T-cell (primary cell): Measurements from ENCODE around the gene INHA. TPM values are rescaled to one million over a fixed set of nuclear protein-coding genes. Genes with fewer than 3 reads are reported as not detected.
A peak's percentile ranks its signal among the peaks of the same experiment; 100 is the strongest.

Experiments used
- ATAC-seq, 4 experiments: fragments of 200-7000 bp in 3 of 4; fragments of 150-1000 bp in 1 of 4; cut with Tn5 transposase; replicated peaks in 1 of 4; 1 replicate in 3 of 4; 2 replicates in 1 of 4; pipeline ENCODE4 v1.10.0; 2021; ENCODE audit warnings: moderate library complexity in 3 of 4, mild to moderate bottlenecking in 2 of 4, moderate number of reproducible peaks in 1 of 4
- CTCF ChIA-PET, 2 donors: fragments of 300-600 bp; sonication (Branson Sonifier 250); formaldehyde crosslinking; loops; one replicate each; lab custom pipeline; 2022; ENCODE audit warnings: antibody characterized with exemption in 2 of 2; lab: Charles Lee
- POLR2A ChIA-PET, 2 donors: fragments of 300-600 bp; sonication (Branson Sonifier 250); formaldehyde crosslinking; loops; one replicate each; lab custom pipeline; 2022; ENCODE audit warnings: antibody characterized with exemption in 2 of 2; lab: Charles Lee
- DNase-seq, 35 experiments: peaks; one replicate each; pipeline versions ENCODE4 v3.0.0 to v3.0.0-alpha.2; 2013 to 2023
- H3K27ac ChIP-seq: one replicate; pipeline ENCODE4 v1.5.1; 2013; ENCODE audit warnings: low read length
- H3K27me3 ChIP-seq, 2 experiments: replicated peaks in 1 of 2; 1 replicate in 1 of 2; 2 replicates in 1 of 2; pipeline versions ENCODE4 v1.6.1 to v1.7.0; 2013; ENCODE audit warnings: low read length in 1 of 2, mixed read lengths in 1 of 2; ENCODE audit not compliant: control insufficient read depth in 2 of 2, insufficient read depth in 2 of 2; ENCODE audit errors: extremely low read depth in 1 of 2
- H3K36me3 ChIP-seq, 2 donors: 1 replicate in 1 of 2; 2 replicates in 1 of 2; pipeline versions ENCODE4 v1.6.1 to v1.7.0; 2013; ENCODE audit warnings: low read length in 1 of 2; ENCODE audit not compliant: control insufficient read depth in 2 of 2, insufficient read depth in 1 of 2; ENCODE audit errors: extremely low read depth in 1 of 2
- H3K4me1 ChIP-seq, 2 experiments: 1 replicate in 1 of 2; 2 replicates in 1 of 2; pipeline versions ENCODE4 v1.6.1 to v1.7.0; 2013; ENCODE audit warnings: low read length in 2 of 2, mixed read lengths in 1 of 2; ENCODE audit not compliant: insufficient read depth in 2 of 2, control insufficient read depth in 1 of 2; ENCODE audit errors: extremely low read depth in 1 of 2
- H3K4me3 ChIP-seq, 2 donors: 1 replicate in 1 of 2; 2 replicates in 1 of 2; pipeline versions ENCODE4 v1.5.1 to v1.7.0; 2013; ENCODE audit warnings: mild to moderate bottlenecking in 2 of 2, low read length in 1 of 2, moderate library complexity in 1 of 2; ENCODE audit not compliant: control insufficient read depth in 1 of 2; ENCODE audit errors: extremely low read depth in 1 of 2
- H3K9me3 ChIP-seq: 2 replicates; pipeline ENCODE4 v1.7.0; 2013
- H3K27ac Mint-ChIP-seq, 2 donors: one replicate each; pipeline ENCODE4 v1.8.0; 2020 to 2021; ENCODE audit warnings: mild to moderate bottlenecking in 2 of 2, mixed read lengths in 2 of 2
- H3K27me3 Mint-ChIP-seq, 2 donors: one replicate each; pipeline ENCODE4 v1.8.0; 2021 to 2022; ENCODE audit warnings: mixed read lengths in 2 of 2
- H3K36me3 Mint-ChIP-seq: one replicate; pipeline ENCODE4 v1.8.0; 2021; ENCODE audit warnings: mixed read lengths
- H3K4me1 Mint-ChIP-seq, 3 donors: one replicate each; pipeline ENCODE4 v1.8.0; 2020 to 2022; ENCODE audit warnings: mixed read lengths in 3 of 3, mild to moderate bottlenecking in 1 of 3
- H3K4me3 Mint-ChIP-seq, 3 donors: one replicate each; pipeline ENCODE4 v1.8.0; 2020 to 2022; ENCODE audit warnings: mild to moderate bottlenecking in 3 of 3, mixed read lengths in 3 of 3, moderate library complexity in 3 of 3
- H3K9me3 Mint-ChIP-seq, 3 donors: one replicate each; pipeline ENCODE4 v1.8.0; 2020 to 2022; ENCODE audit warnings: mixed read lengths in 3 of 3
- WGBS: methylation state at CpG from one replicate; pipeline ENCODE4 v1.1.5; 2013; ENCODE audit warnings: missing lambda C conversion rate; ENCODE audit not compliant: insufficient coverage; 5-methylcytosine and 5-hydroxymethylcytosine counted together
- total RNA-seq, 35 experiments: library from RNA in 6 of 35; stranded (reverse) in 6 of 35; fragments of 120-200 nt in 1 of 35; gene quantifications; one replicate each; pipeline versions ENCODE4 v1.2.1 to v1.2.4 and lab custom pipeline; 2013 to 2026

Gene INHA
- total RNA-seq, 5 donors from 2014 or later (not counting 1 experiment from before 2014, with no cell fraction given), result 0.16 TPM; not detected in 4

DNA sequence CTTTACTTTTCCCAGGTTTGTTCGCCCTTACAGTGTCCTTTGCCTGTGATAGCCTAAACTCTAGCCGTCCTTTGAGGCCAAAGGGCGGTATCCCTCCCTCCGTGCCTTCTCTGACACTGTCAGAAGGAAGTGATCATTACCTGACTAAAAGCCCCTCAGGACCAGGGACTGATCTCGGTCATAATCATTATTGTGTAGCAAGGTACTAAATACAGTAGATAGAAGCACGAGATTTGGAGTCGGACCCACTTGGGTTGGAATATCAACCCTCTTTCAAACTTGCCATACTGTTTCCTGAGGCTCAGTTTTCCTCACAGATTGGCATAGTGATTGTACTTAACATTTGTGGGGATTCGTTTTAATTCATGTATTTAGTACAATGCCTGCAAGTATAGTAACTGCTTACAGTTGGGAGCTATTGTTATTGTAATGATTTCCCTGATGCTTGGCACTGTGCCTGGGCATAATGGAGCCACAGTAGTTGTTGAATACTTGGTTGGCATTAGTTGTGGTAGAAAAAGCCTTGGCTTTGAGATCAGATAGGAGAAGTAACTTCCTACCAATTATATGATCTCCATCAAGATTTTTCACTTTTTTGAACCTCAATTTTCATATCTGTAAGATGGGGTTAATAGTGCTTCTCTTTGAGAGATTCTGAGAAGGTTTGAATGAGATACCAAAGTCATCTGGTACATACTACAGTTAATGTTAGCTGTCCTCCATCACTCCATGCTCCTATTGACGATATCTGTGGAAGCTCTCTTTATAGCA lies 26.4 kb downstream of the INHA start:
- peaks cover 18% of the 10 kb centered on the region for H3K36me3 Mint-ChIP-seq
- peak overlapping the region; percentile 93 to 95 (median 93) for H3K4me3 Mint-ChIP-seq
- H3K27ac Mint-ChIP-seq, result peak overlapping the region; percentile 88 to 97
- 50% methylated on average over 2 of the region's 9 CpGs for WGBS
- no peaks in the 10 kb centered on the region for H3K9me3 Mint-ChIP-seq
- H3K27me3 ChIP-seq, result peaks cover 0 to 2% of the 10 kb centered on the region in 2 experiments
- peaks cover 18 to 24% (median 22%) of the 10 kb centered on the region in 3 donors for H3K4me1 Mint-ChIP-seq
- ATAC-seq (no peak), DNase-seq (no peak)
- H3K4me1 ChIP-seq, result peaks cover 3 to 13% of the 10 kb centered on the region in 2 experiments
- ChIA-PET POLR2A (interaction anchor here in 1 of 2 donors (0.6 kb wide), 1 partner anchor 14 kb away, joined by 4 read pairs; no protein-coding TSS in a partner anchor), CTCF (interaction anchor here in 1 of 2 donors (0.7 kb wide), 1 partner anchor 1975 kb away, joined by 4 read pairs; no protein-coding TSS in a partner anchor)
- peaks cover 0 to 5% of the 10 kb centered on the region in 2 donors for H3K27me3 Mint-ChIP-seq
- H3K36me3 ChIP-seq, result peaks cover 13 to 18% of the 10 kb centered on the region in 2 donors
- peak overlapping the region; percentile 82 to 100 for H3K4me3 ChIP-seq
- peak overlapping the region; percentile 65 for H3K27ac ChIP-seq
- H3K9me3 ChIP-seq, result no peaks in the 10 kb centered on the region

DNA sequence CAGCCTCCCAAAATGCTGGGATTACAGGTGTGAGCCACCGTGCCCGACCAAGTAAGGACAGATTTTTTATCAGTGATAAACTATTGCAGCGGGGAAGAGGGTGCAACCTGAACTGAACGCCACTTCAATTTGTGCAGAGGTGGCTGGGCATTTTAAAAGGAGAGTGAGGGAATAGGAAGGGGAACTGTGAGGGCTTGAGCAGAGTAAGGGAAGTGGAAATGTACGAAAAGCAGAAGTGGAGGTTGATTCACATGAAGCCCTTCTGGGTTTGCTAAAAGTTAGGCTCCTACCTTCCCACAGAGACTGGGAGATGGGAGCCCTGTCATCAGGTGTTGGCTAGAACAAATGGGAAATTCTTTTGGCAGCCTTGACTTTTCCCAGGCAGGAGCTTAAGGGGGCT lies 31.7 kb downstream of the INHA start:
- H3K36me3 Mint-ChIP-seq, result peaks cover 54% of the 10 kb centered on the region
- CTCF ChIA-PET, result no interaction called here
- H3K27me3 Mint-ChIP-seq, result no peaks in the 10 kb centered on the region
- H3K36me3 ChIP-seq, result peaks cover 21 to 56% of the 10 kb centered on the region in 2 donors
- no peak overlapping the region for H3K27ac Mint-ChIP-seq
- ATAC-seq (no peak), DNase-seq (no peak)
- POLR2A ChIA-PET, result no interaction called here
- no peaks in the 10 kb centered on the region for H3K9me3 ChIP-seq
- no peaks in the 10 kb centered on the region for H3K4me1 ChIP-seq
- H3K4me1 Mint-ChIP-seq, result peaks cover 7 to 12% (median 7%) of the 10 kb centered on the region in 3 donors
- H3K4me3 Mint-ChIP-seq, result no peak overlapping the region
- 46% methylated on average over 4 of the region's 5 CpGs for WGBS
- H3K9me3 Mint-ChIP-seq, result no peaks in the 10 kb centered on the region
- H3K27ac ChIP-seq, result no peak overlapping the region
- H3K4me3 ChIP-seq, result no peak overlapping the region
- H3K27me3 ChIP-seq, result no peaks in the 10 kb centered on the region

DNA sequence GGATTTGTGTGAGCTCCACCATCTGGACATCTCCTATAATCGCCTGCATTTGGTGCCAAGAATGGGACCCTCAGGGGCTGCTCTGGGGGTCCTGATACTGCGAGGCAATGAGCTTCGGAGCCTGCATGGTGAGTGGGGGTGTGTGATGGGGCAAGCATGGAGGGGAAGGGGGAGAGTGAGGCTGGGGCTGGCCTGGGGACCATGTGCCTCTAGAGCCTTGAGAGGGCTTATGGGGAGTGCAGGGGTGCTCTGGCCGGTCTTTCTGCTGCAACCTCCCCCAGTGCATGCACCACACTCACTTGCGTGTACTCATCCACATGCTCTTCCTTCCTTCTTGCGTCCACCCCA lies 33.5 kb downstream of the INHA start:
- peaks cover 60% of the 10 kb centered on the region for H3K36me3 Mint-ChIP-seq
- no peak overlapping the region for H3K27ac ChIP-seq
- WGBS, result no CpG with 5 or more reads among the region's 6 CpGs
- H3K4me3 ChIP-seq, result no peak overlapping the region
- DNase-seq (no peak), ATAC-seq (no peak)
- no peaks in the 10 kb centered on the region for H3K27me3 ChIP-seq
- no peaks in the 10 kb centered on the region for H3K9me3 ChIP-seq
- ChIA-PET CTCF (no interaction called here), POLR2A (no interaction called here)
- H3K4me3 Mint-ChIP-seq, result no peak overlapping the region
- H3K27ac Mint-ChIP-seq, result no peak overlapping the region
- H3K27me3 Mint-ChIP-seq, result no peaks in the 10 kb centered on the region
- no peaks in the 10 kb centered on the region for H3K9me3 Mint-ChIP-seq
- peaks cover 0 to 4% (median 2%) of the 10 kb centered on the region in 3 donors for H3K4me1 Mint-ChIP-seq
- no peaks in the 10 kb centered on the region for H3K4me1 ChIP-seq
- peaks cover 21 to 63% of the 10 kb centered on the region in 2 donors for H3K36me3 ChIP-seq

DNA sequence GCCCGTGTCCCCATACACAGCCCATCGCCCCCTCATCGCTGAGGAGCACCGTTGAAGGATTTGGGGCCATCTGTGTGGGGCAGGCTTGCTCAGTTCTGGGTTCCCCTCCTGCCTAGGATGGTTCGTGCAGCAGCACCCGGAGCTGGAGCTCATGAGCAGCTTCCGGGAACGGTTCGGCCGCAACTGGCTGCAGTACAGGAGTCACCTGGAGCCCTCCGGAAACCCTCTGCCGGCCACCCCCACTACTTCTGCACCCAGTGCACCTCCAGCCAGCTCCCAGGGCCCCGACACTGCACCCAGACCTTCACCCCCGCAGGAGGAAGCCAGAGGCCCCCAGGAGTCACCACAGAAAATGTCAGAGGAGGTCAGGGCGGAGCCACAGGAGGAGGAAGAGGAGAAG lies 35.8 kb downstream of the INHA start:
- Mint-ChIP-seq H3K36me3 (peaks cover 63% of the 10 kb centered on the region), H3K4me1 (peaks cover 10 to 14% (median 12%) of the 10 kb centered on the region in 3 donors), H3K27ac (no peak overlapping the region), H3K9me3 (no peaks in the 10 kb centered on the region), H3K27me3 (no peaks in the 10 kb centered on the region), H3K4me3 (no peak overlapping the region)
- ATAC-seq (no peak), DNase-seq (no peak)
- no peaks in the 10 kb centered on the region for H3K9me3 ChIP-seq
- no peak overlapping the region for H3K4me3 ChIP-seq
- no peak overlapping the region for H3K27ac ChIP-seq
- H3K4me1 ChIP-seq, result peaks cover 2 to 11% of the 10 kb centered on the region in 2 experiments
- ChIA-PET POLR2A (no interaction called here), CTCF (no interaction called here)
- WGBS, result 96% methylated on average over 12 of the region's 15 CpGs
- H3K36me3 ChIP-seq, result peaks cover 13 to 60% of the 10 kb centered on the region in 2 donors
- no peaks in the 10 kb centered on the region for H3K27me3 ChIP-seq

DNA sequence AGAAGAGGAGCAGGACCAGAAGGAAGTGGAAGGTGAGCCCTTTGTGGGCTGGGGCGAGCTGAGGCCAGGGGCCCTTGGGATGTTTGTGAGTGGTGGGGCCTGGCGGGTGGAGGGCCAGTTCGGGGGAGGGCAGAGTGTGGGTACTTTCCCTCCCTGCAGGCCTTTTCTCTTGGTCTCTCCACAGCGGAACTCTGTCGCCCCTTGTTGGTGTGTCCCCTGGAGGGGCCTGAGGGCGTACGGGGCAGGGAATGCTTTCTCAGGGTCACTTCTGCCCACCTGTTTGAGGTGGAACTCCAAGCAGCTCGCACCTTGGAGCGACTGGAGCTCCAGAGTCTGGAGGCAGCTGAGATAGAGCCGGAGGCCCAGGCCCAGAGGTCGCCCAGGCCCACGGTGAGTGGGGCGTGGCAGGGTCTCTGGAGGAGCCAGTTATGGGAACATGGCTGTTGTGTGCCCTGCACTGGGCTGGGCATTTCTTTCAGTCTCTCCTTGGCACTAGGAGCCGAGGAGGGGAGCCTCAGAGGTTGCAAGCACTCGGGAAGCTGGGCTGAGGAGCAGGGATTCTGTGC lies 36.4 kb downstream of the INHA start:
- H3K36me3 ChIP-seq, result peaks cover 12 to 60% of the 10 kb centered on the region in 2 donors
- peaks cover 11 to 15% (median 13%) of the 10 kb centered on the region in 3 donors for H3K4me1 Mint-ChIP-seq
- 86% methylated on average over 11 of the region's 15 CpGs for whole genome bisulfite sequencing
- ChIA-PET POLR2A (no interaction called here), CTCF (no interaction called here)
- no peak overlapping the region for H3K4me3 ChIP-seq
- no peak overlapping the region for H3K27ac ChIP-seq
- DNase-seq (no peak), ATAC-seq (no peak)
- no peaks in the 10 kb centered on the region for H3K9me3 ChIP-seq
- H3K9me3 Mint-ChIP-seq, result no peaks in the 10 kb centered on the region
- no peak overlapping the region for H3K4me3 Mint-ChIP-seq
- H3K27me3 Mint-ChIP-seq, result no peaks in the 10 kb centered on the region
- no peak overlapping the region for H3K27ac Mint-ChIP-seq
- H3K36me3 Mint-ChIP-seq, result peaks cover 64% of the 10 kb centered on the region
- H3K27me3 ChIP-seq, result no peaks in the 10 kb centered on the region
- H3K4me1 ChIP-seq, result peaks cover 2 to 12% of the 10 kb centered on the region in 2 experiments

DNA sequence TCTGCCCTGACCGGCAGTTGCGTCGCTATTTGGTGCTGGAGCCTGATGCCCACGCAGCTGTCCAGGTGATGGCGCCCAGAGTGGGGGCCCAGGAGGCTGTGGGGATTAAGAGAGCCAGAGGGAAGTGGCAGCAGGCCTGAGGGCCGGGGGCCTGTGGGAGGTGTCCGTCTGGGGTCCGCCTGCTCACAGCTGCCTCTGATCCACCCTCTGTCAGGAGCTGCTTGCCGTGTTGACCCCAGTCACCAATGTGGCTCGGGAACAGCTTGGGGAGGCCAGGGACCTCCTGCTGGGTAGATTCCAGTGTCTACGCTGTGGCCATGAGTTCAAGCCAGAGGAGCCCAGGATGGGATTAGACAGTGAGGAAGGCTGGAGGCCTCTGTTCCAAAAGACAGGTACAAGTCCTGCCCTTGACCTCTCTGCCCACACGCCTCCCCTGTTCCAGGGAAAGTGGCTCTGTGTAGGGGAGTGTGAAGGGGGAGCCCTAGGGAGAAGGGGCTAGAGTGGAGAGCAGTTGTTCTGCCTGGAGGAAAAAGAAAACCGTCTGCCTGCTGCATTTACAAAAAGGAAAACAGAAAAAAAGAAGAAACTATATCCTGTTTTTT lies 37.1 kb downstream of the INHA start:
- CTCF ChIA-PET, result no interaction called here

More for the DNA sequence above, 37.1 kb downstream of the INHA start:
- Mint-ChIP-seq H3K9me3 (no peaks in the 10 kb centered on the region), H3K4me3 (no peak overlapping the region), H3K27ac (no peak overlapping the region), H3K36me3 (peaks cover 59% of the 10 kb centered on the region), H3K27me3 (no peaks in the 10 kb centered on the region), H3K4me1 (peaks cover 11 to 13% (median 13%) of the 10 kb centered on the region in 3 donors)
- no peaks in the 10 kb centered on the region for H3K9me3 ChIP-seq
- POLR2A ChIA-PET, result no interaction called here
- peaks cover 2 to 12% of the 10 kb centered on the region in 2 experiments for H3K4me1 ChIP-seq
- 94% methylated on average over 9 of the region's 13 CpGs for WGBS
- ATAC-seq (no peak), DNase-seq (no peak)
- no peak overlapping the region for H3K4me3 ChIP-seq
- no peaks in the 10 kb centered on the region for H3K27me3 ChIP-seq
- peaks cover 12 to 60% of the 10 kb centered on the region in 2 donors for H3K36me3 ChIP-seq
- H3K27ac ChIP-seq, result no peak overlapping the region
